ENCODE measurements around the gene CLDN7.

- no peak for TF ChIP-seq YY1 (IDR thresholded peaks at IDR 0.05)
- no peak for TF ChIP-seq RAD21 (IDR thresholded peaks at IDR 0.05)
- TF ChIP-seq, protein P1, sequence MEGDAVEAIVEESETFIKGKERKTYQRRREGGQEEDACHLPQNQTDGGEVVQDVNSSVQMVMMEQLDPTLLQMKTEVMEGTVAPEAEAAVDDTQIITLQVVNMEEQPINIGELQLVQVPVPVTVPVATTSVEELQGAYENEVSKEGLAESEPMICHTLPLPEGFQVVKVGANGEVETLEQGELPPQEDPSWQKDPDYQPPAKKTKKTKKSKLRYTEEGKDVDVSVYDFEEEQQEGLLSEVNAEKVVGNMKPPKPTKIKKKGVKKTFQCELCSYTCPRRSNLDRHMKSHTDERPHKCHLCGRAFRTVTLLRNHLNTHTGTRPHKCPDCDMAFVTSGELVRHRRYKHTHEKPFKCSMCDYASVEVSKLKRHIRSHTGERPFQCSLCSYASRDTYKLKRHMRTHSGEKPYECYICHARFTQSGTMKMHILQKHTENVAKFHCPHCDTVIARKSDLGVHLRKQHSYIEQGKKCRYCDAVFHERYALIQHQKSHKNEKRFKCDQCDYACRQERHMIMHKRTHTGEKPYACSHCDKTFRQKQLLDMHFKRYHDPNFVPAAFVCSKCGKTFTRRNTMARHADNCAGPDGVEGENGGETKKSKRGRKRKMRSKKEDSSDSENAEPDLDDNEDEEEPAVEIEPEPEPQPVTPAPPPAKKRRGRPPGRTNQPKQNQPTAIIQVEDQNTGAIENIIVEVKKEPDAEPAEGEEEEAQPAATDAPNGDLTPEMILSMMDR (IDR thresholded peaks at IDR 0.05; ENCODE audit: low read depth, low read length, missing input control): no peak
- TF ChIP-seq TAF1 (conservative IDR thresholded peaks at IDR 0.05): no peak
- no peak for TF ChIP-seq HNF4A (conservative IDR thresholded peaks at IDR 0.05)
- TF ChIP-seq REST (IDR thresholded peaks at IDR 0.05): no peak
- TF ChIP-seq GABPA (IDR thresholded peaks at IDR 0.05 in 1 of 2, conservative IDR thresholded peaks at IDR 0.05 in 1 of 2): no peak
- no peak for TF ChIP-seq SP1 (IDR thresholded peaks at IDR 0.05)
- no peak for TF ChIP-seq ATF3 (IDR thresholded peaks at IDR 0.05)
- no peak for TF ChIP-seq MAX (IDR thresholded peaks at IDR 0.05)
- TF ChIP-seq FOXA1 (IDR thresholded peaks at IDR 0.05): no peak
- no peak for TF ChIP-seq RXRA (IDR thresholded peaks at IDR 0.05)
- TF ChIP-seq JUND (IDR thresholded peaks at IDR 0.05): no peak
These were observed 18.9 kb downstream of the CLDN7 start for GRCh38 chr17:7243453-7243729.

Measured in liver (tissue), 3 donors.